SK-N-SH (cell line): Measurements from ENCODE around the gene WDR46. TPM values are rescaled to one million over a fixed set of nuclear protein-coding genes. Genes with fewer than 3 reads are reported as not detected.

ENCODE experiments used
- CTCF ChIA-PET: fragments of 300-600, 350-600 bp; formaldehyde crosslinking; extraction: SDS; loops from one replicate; lab custom pipeline; 2021; lab: Yijun Ruan, JAX
- POLR2A ChIA-PET: fragments of 350-600 bp; sonication (Branson Sonifier 250); formaldehyde crosslinking; extraction: SDS; loops from one replicate; lab custom pipeline; 2020; ENCODE audit warnings: antibody characterized with exemption, inconsistent platforms; lab: Yijun Ruan, JAX
- DNase-seq: peaks from one replicate; pipeline ENCODE4 v3.0.0; 2012
- H2AFZ ChIP-seq: fragments of 200-600 bp; sonication (generic); 2 replicates; pipeline ENCODE4 v1.8.1; 2016; ENCODE audit warnings: antibody characterized with exemption, mild to moderate bottlenecking, low read depth
- H3F3A ChIP-seq: fragments of 200-600 bp; sonication (generic); replicated peaks from 2 replicates; pipeline ENCODE3; 2016; ENCODE audit warnings: antibody characterized with exemption, mild to moderate bottlenecking; ENCODE audit not compliant: insufficient read depth
- H3K27ac ChIP-seq, 2 experiments: fragments of 200-500 bp in 1 of 2; fragments of 200-600 bp in 1 of 2; sonication (Bioruptor generic) in 1 of 2; sonication (generic), shearing (Covaris generic) in 1 of 2; 2 replicates each; pipeline versions ENCODE4 v1.5.1 to v1.6.1; 2014 to 2016; ENCODE audit warnings: low read depth in 2 of 2, inconsistent platforms in 1 of 2, low read length in 1 of 2, mild to moderate bottlenecking in 1 of 2, mixed read lengths in 1 of 2
- H3K27me3 ChIP-seq: fragments of 200-600 bp; sonication (generic), shearing (Covaris generic); 2 replicates; pipeline ENCODE4 v1.6.1; 2016; ENCODE audit warnings: mixed run types; ENCODE audit not compliant: insufficient read depth
- H3K36me3 ChIP-seq, 2 experiments: fragments of 200-500 bp in 1 of 2; fragments of 200-600 bp in 1 of 2; sonication (Bioruptor generic) in 1 of 2; sonication (generic) in 1 of 2; replicated peaks in 1 of 2; 2 replicates each; pipeline versions ENCODE3 to v1.5.1; 2014 to 2016; ENCODE audit warnings: low read length in 1 of 2, mild to moderate bottlenecking in 1 of 2; ENCODE audit not compliant: insufficient read depth in 2 of 2, control insufficient read depth in 1 of 2
- H3K4me1 ChIP-seq, 2 experiments: fragments of 200-500 bp in 1 of 2; fragments of 200-600 bp in 1 of 2; sonication (Bioruptor generic) in 1 of 2; sonication (generic), shearing (Covaris generic) in 1 of 2; 2 replicates each; pipeline versions ENCODE4 v1.5.1 to v1.6.1; 2014 to 2016; ENCODE audit warnings: low read depth in 1 of 2, low read length in 1 of 2, mixed run types in 1 of 2; ENCODE audit not compliant: insufficient read depth in 2 of 2, control insufficient read depth in 1 of 2
- H3K4me2 ChIP-seq: fragments of 200-600 bp; sonication (generic), shearing (Covaris generic); 2 replicates; pipeline ENCODE4 v1.6.1; 2017; ENCODE audit warnings: mixed run types
- H3K4me3 ChIP-seq, 2 experiments: fragments of 200-500 bp in 1 of 2; fragments of 200-600 bp in 1 of 2; sonication (Bioruptor generic) in 1 of 2; sonication (generic), shearing (Covaris generic) in 1 of 2; 2 replicates each; pipeline versions ENCODE4 v1.5.1 to v1.8.1; 2014 to 2016; ENCODE audit warnings: low read depth in 2 of 2, inconsistent platforms in 1 of 2, low read length in 1 of 2, mild to moderate bottlenecking in 1 of 2, mixed read lengths in 1 of 2, moderate library complexity in 1 of 2
- H3K79me2 ChIP-seq: fragments of 200-600 bp; sonication (generic); 2 replicates; pipeline ENCODE4 v1.8.1; 2017; ENCODE audit warnings: mild to moderate bottlenecking; ENCODE audit not compliant: insufficient read depth
- H3K9ac ChIP-seq: fragments of 200-600 bp; sonication (generic); 2 replicates; pipeline ENCODE4 v1.6.1; 2017; ENCODE audit warnings: mixed run types
- H3K9me2 ChIP-seq: fragments of 200-600 bp; sonication (generic); 2 replicates; pipeline ENCODE4 v1.6.1; 2017; ENCODE audit warnings: mixed run types
- H3K9me3 ChIP-seq: fragments of 200-600 bp; sonication (generic); 2 replicates; pipeline ENCODE4 v1.6.1; 2017; ENCODE audit warnings: mixed run types, mild to moderate bottlenecking, moderate library complexity
- H4K20me1 ChIP-seq: fragments of 200-600 bp; sonication (generic); 2 replicates; pipeline ENCODE4 v1.6.1; 2017; ENCODE audit warnings: mild to moderate bottlenecking, mixed run types; ENCODE audit not compliant: insufficient read depth
- CTCF ChIP-seq: fragments of 200-600 bp; sonication (generic); IDR thresholded peaks from 2 replicates; pipeline ENCODE4 v1.6.1; 2017; ENCODE audit warnings: antibody characterized with exemption, mild to moderate bottlenecking, moderate library complexity
- ELF1 ChIP-seq: IDR thresholded peaks from 2 replicates; pipeline ENCODE4 v1.4.0; 2012
- FOXM1 ChIP-seq: IDR thresholded peaks from 2 replicates; pipeline ENCODE4 v1.4.0; 2012; ENCODE audit warnings: low read depth, mild to moderate bottlenecking
- GATA2 ChIP-seq: sonication (generic); formaldehyde crosslinking; IDR thresholded peaks from 2 replicates; pipeline ENCODE4 v1.5.0; 2020; ENCODE audit warnings: mild to moderate bottlenecking, missing genetic modification reagents
- IRF3 ChIP-seq: fragments of 150-350 bp; IDR thresholded peaks from 2 replicates; pipeline ENCODE4 v1.6.1; 2016; ENCODE audit warnings: mild to moderate bottlenecking, low read depth, low read length
- MAX ChIP-seq: IDR thresholded peaks from 2 replicates; pipeline ENCODE4 v1.4.0; 2012; ENCODE audit warnings: low read depth
- NFIC ChIP-seq: IDR thresholded peaks from 2 replicates; pipeline ENCODE4 v1.4.0; 2012; ENCODE audit warnings: borderline replicate concordance
- NRF1 ChIP-seq: IDR thresholded peaks from 2 replicates; pipeline ENCODE4 v1.6.1; 2012; ENCODE audit warnings: low read depth, mild to moderate bottlenecking, low read length
- PBX3 ChIP-seq: IDR thresholded peaks from 2 replicates; pipeline ENCODE4; 2012
- REST ChIP-seq: IDR thresholded peaks from 2 replicates; pipeline ENCODE4 v1.6.1; 2012; ENCODE audit warnings: mild to moderate bottlenecking, low read depth, low read length, moderate library complexity
- RFX5 ChIP-seq: IDR thresholded peaks from 2 replicates; pipeline ENCODE4 v1.6.1; 2012; ENCODE audit warnings: mild to moderate bottlenecking, improper control_type of control experiment, low read length
- SIN3A ChIP-seq: IDR thresholded peaks from 2 replicates; pipeline ENCODE4 v1.6.1; 2012; ENCODE audit warnings: low read depth, mild to moderate bottlenecking, low read length, moderate library complexity, borderline replicate concordance
- TEAD4 ChIP-seq: IDR thresholded peaks from 2 replicates; pipeline ENCODE4 v1.4.0; 2012; ENCODE audit warnings: mild to moderate bottlenecking, borderline replicate concordance; ENCODE audit not compliant: insufficient read depth
- USF1 ChIP-seq: IDR thresholded peaks from 2 replicates; pipeline ENCODE4 v1.4.0; 2012; ENCODE audit warnings: low read depth, borderline replicate concordance
- WGBS: methylation state at CpG from one replicate; pipeline ENCODE4 v1.1.6; 2017; ENCODE audit warnings: low lambda C conversion rate; 5-methylcytosine and 5-hydroxymethylcytosine counted together
- polyA plus RNA-seq, 3 experiments: library from polyadenylated mRNA; depleted of rRNA; stranded (reverse); fragments of >200 nt; gene quantifications; 2 replicates each; pipeline ENCODE4 v1.2.3, GENCODE V29; 2012

The WDR46 gene
- polyA plus RNA-seq, 1 of the 3 experiments (the other 2 are of a cell fraction), result 153 TPM

- no peaks in the 10 kb centered on the region for H3K9me3 ChIP-seq
- peaks cover 2 to 4% of the 10 kb centered on the region in 2 experiments; a peak in 1 of 4 replicates for H3K4me1 ChIP-seq
- H3K9ac ChIP-seq, result no peak overlapping the region
- DNase-seq, result peak; percentile 5
- H2AFZ ChIP-seq, result no peak overlapping the region
- no peak overlapping the region for H3K4me3 ChIP-seq
- H3K27ac ChIP-seq, result no peak overlapping the region
- TF ChIP-seq CTCF (no peak), RFX5 (no peak), MAX (no peak), TEAD4 (no peak), FOXM1 (no peak), SIN3A (no peak), REST (no peak), IRF3 (no peak), USF1 (no peak), NFIC (no peak), NRF1 (no peak), GATA2 (CRISPR knock-in tag) (no peak), PBX3 (no peak), ELF1 (no peak)
- CTCF ChIA-PET, result no interaction called here
- peaks cover 22% of the 10 kb centered on the region for H3F3A ChIP-seq
- peaks cover 80% of the 10 kb centered on the region for H3K79me2 ChIP-seq
- peaks cover 14% of the 10 kb centered on the region; the same call in 1 of the 2 replicates for H4K20me1 ChIP-seq
- POLR2A ChIA-PET, result interaction anchor here (0.6 to 1.0 kb wide), 3 partner anchors 9 to 37 kb away, joined by 3 to 4 read pairs (median 3); no protein-coding TSS in a partner anchor
- no peaks in the 10 kb centered on the region for H3K9me2 ChIP-seq
- peaks cover 13 to 36% of the 10 kb centered on the region in 2 experiments for H3K36me3 ChIP-seq
- no peak overlapping the region for H3K4me2 ChIP-seq
- 46% methylated on average over 2 of the region's 16 CpGs for WGBS
- H3K27me3 ChIP-seq, result no peaks in the 10 kb centered on the region
These were observed 15.2 kb upstream of the WDR46 start for GRCh38 chr6:33304216-33304615.
